NT2/D1 (cell line): ENCODE data around the gene PDXK.

ENCODE experiments used
- YY1 ChIP-seq: IDR thresholded peaks from 2 replicates; pipeline ENCODE4 v1.6.1; 2011; ENCODE audit not compliant: insufficient read length, insufficient read depth
- ZNF274 ChIP-seq: IDR thresholded peaks from 2 replicates; pipeline ENCODE4 v1.6.1; 2011; ENCODE audit warnings: mild to moderate bottlenecking, low read depth, low read length

GRCh38 chr21:43691086-43691795 lies 27.7 kb upstream of the PDXK start:
- no peak for TF ChIP-seq ZNF274
- no peak for TF ChIP-seq YY1
